Measurements from ENCODE around the gene LGALS7. TPM values are rescaled to one million over a fixed set of nuclear protein-coding genes. Genes with fewer than 3 reads are reported as not detected.
"Not testable (repeated sequence)": the region's sequence is repeated elsewhere in the genome, so short reads cannot be mapped to it uniquely, and the experiment has no call there.

LGALS7 gene
- total RNA-seq, 2 experiments from 2014 or later, result not detected

DNA sequence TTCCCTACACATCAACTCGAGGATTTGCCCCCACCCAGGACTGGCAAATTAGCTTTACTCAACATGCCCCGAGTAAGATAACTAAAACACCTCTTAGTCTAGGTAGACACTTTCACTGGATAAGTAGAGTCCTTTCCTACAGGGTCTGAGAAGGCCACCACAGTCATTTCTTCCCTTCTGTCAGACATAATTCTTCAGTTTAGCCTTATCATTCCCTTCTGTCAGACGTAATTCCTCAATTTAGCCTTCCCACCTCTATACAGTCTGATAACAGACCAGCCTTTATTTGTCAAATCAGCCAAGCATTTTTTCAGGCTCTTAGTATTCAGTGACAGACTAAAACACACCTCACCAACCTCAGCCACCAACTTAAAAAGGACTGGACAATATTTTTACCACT is 19.5 kb downstream of the LGALS7 start:
- DNase-seq; H3K27ac Mint-ChIP-seq; H3K9me3 Mint-ChIP-seq; ATAC-seq (ENCODE audit: low read depth); H3K36me3 Mint-ChIP-seq; H3K4me1 Mint-ChIP-seq; POLR2A ChIA-PET; H3K4me3 Mint-ChIP-seq: not testable (repeated sequence)
- peaks cover 21% of the 10 kb centered on the region for H3K27me3 Mint-ChIP-seq

DNA sequence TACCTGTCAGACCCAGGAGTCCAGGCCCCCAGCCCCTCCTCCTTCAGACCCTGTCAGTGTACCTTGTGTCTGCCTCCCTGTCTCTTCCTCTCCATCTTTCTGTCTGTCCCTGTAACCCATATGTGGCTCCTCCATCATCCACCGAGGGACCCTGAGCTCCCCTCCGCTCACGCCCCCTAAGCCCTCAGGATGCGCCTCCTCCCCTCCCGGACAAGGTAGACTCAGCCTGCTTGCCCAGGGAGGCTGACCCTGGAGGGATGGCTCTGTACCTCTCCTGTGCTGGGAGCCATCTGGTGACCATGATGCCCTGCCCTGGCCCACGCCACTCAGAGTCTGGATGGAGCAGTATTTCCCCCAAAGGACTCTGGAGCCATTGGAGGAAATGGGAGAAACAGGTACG is 28.0 kb downstream of the LGALS7 start:
- H3K27me3 Mint-ChIP-seq, result peaks cover 7% of the 10 kb centered on the region
- H3K36me3 Mint-ChIP-seq, result no peaks in the 10 kb centered on the region
- H3K9me3 Mint-ChIP-seq, result no peaks in the 10 kb centered on the region
- DNase-seq (no peak), ATAC-seq (ENCODE audit: low read depth) (no peak)
- H3K27ac Mint-ChIP-seq, result peak overlapping the region; percentile 49
- POLR2A ChIA-PET, result no interaction called here
- no peak overlapping the region for H3K4me3 Mint-ChIP-seq
- H3K4me1 Mint-ChIP-seq, result no peaks in the 10 kb centered on the region

DNA sequence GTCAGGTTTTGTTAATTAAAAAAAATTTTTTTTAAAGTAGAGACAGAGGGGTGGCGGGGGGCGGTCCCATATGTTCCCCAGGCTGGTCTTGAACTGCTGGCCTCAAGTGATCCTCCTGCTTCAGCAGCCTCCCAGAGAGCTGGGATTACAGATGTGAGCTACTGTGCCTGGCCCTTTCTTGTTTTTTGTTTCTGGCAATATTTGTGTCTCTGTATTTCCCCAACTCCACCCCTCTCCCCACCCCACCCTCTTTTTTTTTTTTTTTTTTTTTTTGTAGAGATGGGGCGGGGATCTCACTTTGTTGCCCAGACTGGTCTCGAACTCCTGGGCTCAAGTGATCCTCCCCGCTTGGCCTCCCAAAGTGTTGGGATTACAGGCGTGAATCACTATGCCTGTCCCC is 28.4 kb downstream of the LGALS7 start:
- Mint-ChIP-seq H3K9me3 (no peaks in the 10 kb centered on the region), H3K27me3 (peaks cover 3% of the 10 kb centered on the region), H3K4me3 (no peak overlapping the region), H3K27ac (peak overlapping the region; percentile 49), H3K36me3 (no peaks in the 10 kb centered on the region), H3K4me1 (no peaks in the 10 kb centered on the region)
- DNase-seq, result no peak
- POLR2A ChIA-PET, result no interaction called here
- no peak for ATAC-seq (ENCODE audit: low read depth)

DNA sequence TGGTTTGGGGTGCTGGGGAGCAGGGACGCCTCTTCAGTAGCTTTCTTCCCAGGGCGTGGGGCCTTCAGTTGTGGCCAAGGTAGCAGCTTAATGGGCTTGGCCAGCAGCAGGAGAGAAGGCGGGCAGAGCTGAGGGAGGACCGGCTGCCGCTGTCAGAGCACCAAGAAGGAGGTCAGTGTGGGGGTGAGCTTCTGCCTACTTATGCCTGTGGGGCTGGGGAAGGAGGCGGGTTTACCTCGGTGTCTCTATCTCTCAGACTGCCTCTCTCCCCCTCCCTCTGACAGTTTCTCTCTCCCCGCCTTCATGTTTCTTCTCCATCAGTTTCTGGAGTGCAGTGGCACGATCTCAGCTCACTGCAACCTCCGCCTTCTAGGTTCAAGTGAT is 29.0 kb downstream of the LGALS7 start, which contains the start of gene CAPN12:
CAPN12 (minus strand) TSS at position 177 of the 384 bp plus-strand sequence. CDS start 309 bp downstream, outside the sequence.
- no peaks in the 10 kb centered on the region for H3K27me3 Mint-ChIP-seq
- H3K36me3 Mint-ChIP-seq, result no peaks in the 10 kb centered on the region
- POLR2A ChIA-PET, result no interaction called here
- H3K27ac Mint-ChIP-seq, result peak within 1 kb of the TSS; percentile 49
- H3K9me3 Mint-ChIP-seq, result no peaks in the 10 kb centered on the region
- ATAC-seq (ENCODE audit: low read depth) (no peak), DNase-seq (no peak)
- H3K4me1 Mint-ChIP-seq, result peaks cover 3% of the 10 kb centered on the region
- no peak within 1 kb of the TSS for H3K4me3 Mint-ChIP-seq

DNA sequence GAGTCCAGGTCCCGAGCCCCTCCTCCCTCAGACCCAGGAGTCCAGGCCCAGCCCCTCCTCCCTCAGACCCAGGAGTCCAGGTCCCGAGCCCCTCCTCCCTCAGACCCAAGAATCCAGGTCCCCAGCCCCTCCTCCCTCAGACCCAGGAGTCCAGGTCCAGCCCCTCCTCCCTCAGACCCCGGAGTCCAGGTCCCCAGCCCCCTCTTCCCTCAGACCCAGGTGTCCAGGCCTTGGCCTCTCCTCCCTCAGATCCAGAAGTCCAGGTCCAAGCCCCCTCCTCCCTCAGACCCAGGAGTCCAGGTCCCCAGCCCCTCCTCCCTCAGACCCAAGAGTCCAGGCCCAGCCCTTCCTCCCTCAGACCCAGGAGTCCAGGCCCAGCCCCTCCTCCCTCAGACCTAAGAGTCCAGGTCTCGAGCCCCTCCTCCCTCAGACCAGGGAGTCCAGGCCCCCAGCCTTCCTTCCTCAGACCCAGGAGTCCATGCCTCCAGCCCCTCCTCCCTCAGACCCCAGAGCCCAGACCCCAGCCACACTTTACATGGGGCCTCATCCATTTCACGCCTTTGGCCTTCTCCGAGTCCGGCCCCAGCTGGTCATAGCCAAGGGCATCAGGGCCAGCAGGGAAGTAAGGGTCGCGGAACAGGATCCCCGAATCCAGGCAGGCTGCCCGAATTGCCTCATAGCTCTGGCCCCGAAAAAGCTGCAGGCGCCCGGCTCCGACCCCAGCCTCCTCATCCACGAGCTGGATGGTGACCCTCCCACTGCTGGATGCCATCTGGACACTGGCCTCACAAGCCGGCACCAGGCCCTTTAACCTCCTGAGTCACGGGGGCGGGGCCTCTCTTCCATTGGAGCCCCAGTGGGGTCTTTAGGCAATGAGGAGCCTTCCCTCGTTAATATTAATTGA is 29.7 kb downstream of the LGALS7 start:
- ATAC-seq (ENCODE audit: low read depth) (no peak), DNase-seq (no peak)
- POLR2A ChIA-PET, result no interaction called here
- no peak overlapping the region for H3K27ac Mint-ChIP-seq
- H3K4me3 Mint-ChIP-seq, result no peak overlapping the region
- H3K9me3 Mint-ChIP-seq, result no peaks in the 10 kb centered on the region
- no peaks in the 10 kb centered on the region for H3K27me3 Mint-ChIP-seq
- peaks cover 4% of the 10 kb centered on the region for H3K4me1 Mint-ChIP-seq
- H3K36me3 Mint-ChIP-seq, result peaks cover under 1% of the 10 kb centered on the region

DNA sequence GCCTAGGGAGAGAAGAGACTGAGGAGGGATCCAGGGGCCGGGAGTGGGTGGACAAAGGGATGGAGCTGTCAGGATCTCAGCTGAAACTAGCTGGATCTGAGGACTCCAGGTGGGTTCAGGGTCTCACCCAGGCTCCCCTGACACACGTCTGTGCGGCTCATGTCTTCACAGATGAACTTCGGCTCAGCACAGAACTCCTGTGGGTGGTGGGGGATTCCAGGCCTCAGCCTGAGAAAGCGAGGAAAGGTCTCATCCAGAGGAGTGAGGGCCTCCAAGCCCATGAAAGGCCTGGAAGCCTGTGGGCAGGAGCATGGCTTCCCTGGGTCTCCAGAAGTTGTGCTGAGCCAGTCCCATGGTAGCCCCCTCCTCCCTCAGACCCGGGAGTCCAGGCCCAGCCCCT is 30.4 kb downstream of the LGALS7 start:
- Mint-ChIP-seq H3K4me1 (peaks cover 6% of the 10 kb centered on the region), H3K4me3 (no peak overlapping the region), H3K27ac (no peak overlapping the region), H3K36me3 (peaks cover 2% of the 10 kb centered on the region), H3K9me3 (no peaks in the 10 kb centered on the region), H3K27me3 (no peaks in the 10 kb centered on the region)
- ATAC-seq (ENCODE audit: low read depth) (no peak), DNase-seq (no peak)
- POLR2A ChIA-PET, result no interaction called here

DNA sequence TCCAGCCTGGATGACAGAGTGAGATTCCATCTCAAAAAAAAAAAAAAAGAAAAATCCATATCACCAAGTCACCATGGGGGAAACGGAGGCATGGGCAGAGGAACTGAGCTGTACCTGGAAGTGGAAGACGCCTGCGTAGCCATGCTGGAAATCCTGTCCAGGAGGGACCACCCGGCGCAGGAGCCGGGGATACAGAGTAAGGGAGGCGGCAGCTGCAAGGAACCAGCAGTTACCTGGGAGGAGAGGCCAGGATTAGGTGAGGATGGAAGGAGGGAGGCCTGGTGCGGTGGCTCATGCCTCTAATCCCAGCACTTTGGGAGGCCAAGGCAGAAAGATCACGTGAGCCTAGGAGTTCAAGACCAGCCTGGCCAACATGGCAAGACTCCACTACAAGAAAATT is 31.0 kb downstream of the LGALS7 start:
- Mint-ChIP-seq H3K4me3 (no peak overlapping the region), H3K27me3 (no peaks in the 10 kb centered on the region), H3K9me3 (no peaks in the 10 kb centered on the region), H3K27ac (no peak overlapping the region), H3K4me1 (peaks cover 9% of the 10 kb centered on the region), H3K36me3 (peaks cover 3% of the 10 kb centered on the region)
- no peak for DNase-seq
- POLR2A ChIA-PET, result interaction anchor here (1.0 kb wide), 1 partner anchor 136 kb away, joined by 3 read pairs; no protein-coding TSS in a partner anchor
- ATAC-seq (ENCODE audit: low read depth), result no peak

DNA sequence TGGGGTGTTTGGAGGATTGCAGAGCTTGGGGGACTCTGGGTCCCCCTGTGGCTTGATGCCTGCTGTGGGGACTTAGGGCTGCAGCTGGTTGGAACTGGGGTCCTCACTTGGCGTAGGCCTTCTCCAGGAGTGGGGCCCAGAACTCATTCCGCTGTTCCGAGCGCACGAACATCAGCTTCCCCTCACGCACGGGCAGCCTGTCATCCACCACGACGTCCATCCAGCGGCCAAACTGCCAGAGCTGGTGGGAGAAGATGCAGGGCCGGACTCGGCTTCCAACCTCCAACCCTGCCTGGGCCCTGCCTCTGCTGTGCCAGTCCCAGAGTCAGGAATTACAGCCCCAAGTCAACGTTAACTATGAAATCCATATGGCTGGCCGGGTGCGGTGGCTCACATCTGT is 31.6 kb downstream of the LGALS7 start:
- Mint-ChIP-seq H3K27ac (no peak overlapping the region), H3K4me3 (no peak overlapping the region), H3K36me3 (peaks cover 3% of the 10 kb centered on the region), H3K9me3 (no peaks in the 10 kb centered on the region), H3K4me1 (peaks cover 9% of the 10 kb centered on the region), H3K27me3 (no peaks in the 10 kb centered on the region)
- POLR2A ChIA-PET, result interaction anchor here (1.0 kb wide), 1 partner anchor 137 kb away, joined by 3 read pairs; no protein-coding TSS in a partner anchor
- no peak for DNase-seq
- no peak for ATAC-seq (ENCODE audit: low read depth)

DNA sequence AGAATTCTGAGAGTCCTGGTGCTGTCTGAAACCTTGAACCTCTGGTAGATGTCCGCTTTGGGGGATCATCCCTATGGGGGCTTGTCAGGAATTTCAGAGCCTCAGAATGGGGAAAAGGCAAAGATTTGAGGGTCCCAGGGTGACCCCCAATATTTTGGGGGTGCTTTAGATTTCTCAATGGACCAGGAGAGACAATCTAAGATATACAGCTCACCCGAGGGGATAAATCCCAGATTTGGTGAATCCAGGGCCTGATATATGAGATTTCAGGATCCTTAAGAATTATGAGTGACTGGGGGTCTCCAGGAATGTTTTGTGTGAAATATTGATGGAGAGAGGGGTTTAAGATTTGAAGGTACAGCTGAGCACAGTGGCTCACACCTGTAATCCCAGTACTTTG is 32.4 kb downstream of the LGALS7 start:
- POLR2A ChIA-PET, result no interaction called here
- H3K36me3 Mint-ChIP-seq, result peaks cover 3% of the 10 kb centered on the region
- no peak overlapping the region for H3K27ac Mint-ChIP-seq
- ATAC-seq (ENCODE audit: low read depth), result no peak
- DNase-seq, result no peak
- H3K4me3 Mint-ChIP-seq, result no peak overlapping the region
- no peaks in the 10 kb centered on the region for H3K9me3 Mint-ChIP-seq
- H3K4me1 Mint-ChIP-seq, result peaks cover 13% of the 10 kb centered on the region
- no peaks in the 10 kb centered on the region for H3K27me3 Mint-ChIP-seq

DNA sequence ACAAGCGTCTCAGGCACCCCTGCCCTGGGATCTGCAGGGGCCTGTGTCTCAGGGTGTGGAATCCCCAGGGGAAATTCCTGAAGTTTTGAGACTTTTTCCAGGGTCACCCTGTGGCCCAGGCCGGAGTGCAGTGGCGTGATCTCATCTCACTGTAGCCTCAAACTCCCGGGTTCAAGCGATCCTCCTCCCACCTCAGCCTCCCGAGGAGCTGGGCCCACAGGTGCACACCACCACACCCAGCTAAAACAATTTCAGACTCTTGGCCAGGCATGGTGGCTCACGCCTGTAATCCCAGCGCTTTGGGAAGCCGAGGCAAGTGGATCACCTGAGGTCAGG is 33.1 kb downstream of the LGALS7 start:
- Mint-ChIP-seq H3K9me3 (no peaks in the 10 kb centered on the region), H3K27ac (no peak overlapping the region), H3K36me3 (peaks cover 3% of the 10 kb centered on the region), H3K27me3 (no peaks in the 10 kb centered on the region), H3K4me3 (no peak overlapping the region), H3K4me1 (peaks cover 14% of the 10 kb centered on the region)
- DNase-seq (no peak), ATAC-seq (ENCODE audit: low read depth) (no peak)
- POLR2A ChIA-PET, result interaction anchor here (0.7 kb wide), 1 partner anchor 138 kb away, joined by 4 read pairs; no protein-coding TSS in a partner anchor

DNA sequence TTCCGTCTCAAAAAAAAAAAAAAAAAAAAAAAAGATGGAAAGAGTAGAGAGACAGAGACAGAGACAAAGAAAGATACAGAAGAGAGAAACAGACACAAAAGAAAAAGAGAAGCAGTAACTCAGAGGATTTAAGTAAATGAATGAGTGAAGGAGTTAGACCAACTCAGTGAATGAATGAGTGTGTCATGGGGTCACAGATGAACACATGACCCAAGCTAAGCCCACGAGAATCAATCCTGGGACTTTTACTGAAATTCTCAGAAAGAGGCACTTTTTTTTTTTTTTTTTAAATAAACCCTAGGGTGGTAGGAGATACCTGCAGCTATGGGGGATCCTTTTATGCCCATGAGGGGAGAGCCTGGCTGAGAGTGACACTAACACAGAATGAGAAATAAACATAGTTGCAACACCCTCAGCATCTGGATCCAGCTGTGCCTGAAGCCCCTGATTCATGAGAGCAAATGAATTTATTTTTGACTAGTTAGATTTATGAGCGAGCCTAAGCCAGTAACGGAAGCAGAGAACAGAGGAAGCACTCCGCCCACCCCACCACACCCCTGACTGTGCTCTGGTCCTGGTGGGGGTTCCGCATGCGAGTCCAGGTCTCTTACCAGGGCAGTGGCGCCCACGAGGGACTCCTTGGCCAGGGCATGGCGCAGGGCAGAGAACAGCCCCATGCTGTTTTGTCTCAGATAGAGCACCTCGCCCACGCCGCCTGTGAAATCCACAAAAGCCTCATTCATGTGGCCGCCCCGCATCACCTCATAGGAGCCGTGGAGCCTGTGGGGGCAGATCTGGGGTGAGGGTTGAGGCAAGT is 33.7 kb downstream of the LGALS7 start:
- Mint-ChIP-seq H3K4me3 (peak overlapping the region; percentile 42), H3K4me1 (peaks cover 14% of the 10 kb centered on the region), H3K9me3 (no peaks in the 10 kb centered on the region), H3K36me3 (peaks cover 3% of the 10 kb centered on the region), H3K27me3 (no peaks in the 10 kb centered on the region), H3K27ac (peak overlapping the region; percentile 23)
- POLR2A ChIA-PET, result interaction anchor here (0.7 kb wide), 1 partner anchor 138 kb away, joined by 4 read pairs; no protein-coding TSS in a partner anchor
- ATAC-seq (ENCODE audit: low read depth) (peak; percentile 12), DNase-seq (peak; percentile 41)

DNA sequence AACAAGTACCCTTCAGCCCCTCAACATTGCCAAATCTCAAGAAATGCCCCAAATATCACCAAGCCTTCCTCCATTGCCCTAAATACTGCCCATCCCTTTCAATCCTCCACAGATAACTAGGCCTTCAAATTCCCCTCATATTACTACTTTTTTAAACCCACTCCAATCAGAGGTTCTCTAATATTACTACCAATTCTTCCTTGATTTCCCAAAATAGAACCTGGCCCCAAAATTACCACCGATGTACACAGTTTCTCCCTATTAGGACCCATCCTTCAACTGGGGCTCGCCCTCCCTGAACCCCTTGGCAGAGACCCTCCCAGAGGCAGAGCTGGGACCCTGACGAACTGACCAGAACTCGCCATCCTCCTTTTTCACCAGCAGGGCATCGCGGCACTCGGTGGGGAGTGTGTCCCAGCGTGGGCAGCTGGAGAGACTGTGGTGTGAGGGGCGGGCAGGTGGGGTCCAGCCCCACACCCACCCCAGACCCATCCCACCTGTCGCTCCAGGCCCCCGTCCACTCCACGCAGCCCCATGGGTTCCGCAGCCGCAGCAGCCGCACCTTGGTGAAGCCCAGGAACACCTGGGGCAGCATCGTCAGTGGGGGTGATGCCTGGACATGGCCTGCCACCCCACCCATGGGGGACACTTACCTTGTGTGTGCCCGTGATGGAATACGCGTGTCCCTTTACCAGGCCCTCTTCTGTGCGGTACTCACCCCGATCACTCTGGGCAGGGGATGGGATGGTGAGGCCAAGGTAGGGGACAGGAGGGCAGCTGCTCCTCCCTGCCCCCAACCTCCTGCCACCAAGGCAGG is 35.2 kb downstream of the LGALS7 start:
- POLR2A ChIA-PET, result no interaction called here
- Mint-ChIP-seq H3K4me3 (peak overlapping the region; percentile 53), H3K9me3 (no peaks in the 10 kb centered on the region), H3K27ac (no peak overlapping the region), H3K27me3 (no peaks in the 10 kb centered on the region), H3K36me3 (peaks cover 3% of the 10 kb centered on the region), H3K4me1 (peaks cover 22% of the 10 kb centered on the region)
- no peak for DNase-seq
- no peak for ATAC-seq (ENCODE audit: low read depth)

DNA sequence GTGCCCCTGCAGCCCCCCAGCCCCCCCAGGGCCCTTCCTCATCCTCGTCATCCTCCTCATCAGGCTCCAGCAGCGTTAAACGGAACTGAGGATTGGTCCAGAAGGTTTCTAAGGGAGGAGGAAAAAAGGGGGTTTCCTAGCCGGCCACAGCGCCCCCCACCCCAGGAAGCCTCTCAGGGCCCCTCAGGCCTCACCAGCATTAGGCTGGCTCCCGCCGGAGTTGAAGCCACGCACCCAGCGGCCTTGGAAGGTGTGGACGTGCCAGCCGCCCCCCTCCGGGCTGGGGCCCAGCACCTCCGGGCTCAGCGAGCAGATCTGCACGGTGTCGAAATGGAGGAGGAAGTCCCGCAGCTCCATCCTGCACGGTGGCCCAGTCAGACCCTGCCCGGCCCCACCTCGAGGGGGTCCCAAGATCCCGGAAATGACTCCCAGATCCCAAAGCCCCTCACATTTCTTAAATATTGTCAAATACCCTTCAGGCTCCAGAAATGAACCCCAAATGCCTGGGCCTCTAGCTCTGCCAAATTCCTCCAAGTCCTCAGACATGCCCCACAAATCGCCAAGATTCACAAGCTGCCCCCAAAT is 35.9 kb downstream of the LGALS7 start:
- Mint-ChIP-seq H3K4me1 (peaks cover 22% of the 10 kb centered on the region), H3K27ac (no peak overlapping the region), H3K27me3 (no peaks in the 10 kb centered on the region), H3K9me3 (no peaks in the 10 kb centered on the region), H3K36me3 (peaks cover 3% of the 10 kb centered on the region), H3K4me3 (peak overlapping the region; percentile 53)
- POLR2A ChIA-PET, result interaction anchor here (0.8 kb wide), 1 partner anchor 105 kb away, joined by 3 read pairs; no protein-coding TSS in a partner anchor
- ATAC-seq (ENCODE audit: low read depth) (no peak), DNase-seq (peak; percentile 37)

Data from activated naive CD8-positive, alpha-beta T cell treated with anti-CD3 and anti-CD28 coated beads, Interleukin-2, amount 10 ng/mL, durations not matched to agents 7 days and 5 days (primary cell).